Upper lobe of left lung (tissue), 6 donors: ENCODE data around the gene GRB7. TPM values are rescaled to one million over a fixed set of nuclear protein-coding genes. Genes with fewer than 3 reads are reported as not detected.

Source experiments
- ATAC-seq, 2 donors: fragments of 200-7000 bp; cut with Tn5 transposase; one replicate each; pipeline ENCODE4 v1.9.1; 2022; ENCODE audit warnings: mild to moderate bottlenecking in 2 of 2, moderate library complexity in 2 of 2; ENCODE audit not compliant: low FRiP score in 2 of 2
- DNase-seq, 2 donors: peaks; one replicate each; pipeline ENCODE4 v3.0.0-alpha.2; 2019 to 2020
- H3K27ac ChIP-seq, 4 donors: fragments of 200-600 bp; sonication (generic); one replicate each; pipeline ENCODE4 v1.5.1; 2016 to 2019
- H3K27me3 ChIP-seq, 4 donors: fragments of 200-600 bp; sonication (generic); one replicate each; pipeline ENCODE4 v1.5.1; 2017 to 2019
- H3K36me3 ChIP-seq, 4 donors: fragments of 200-600 bp; sonication (generic); one replicate each; pipeline ENCODE4 v1.5.1; 2016 to 2019
- H3K4me1 ChIP-seq, 4 donors: fragments of 200-600 bp; sonication (generic); one replicate each; pipeline ENCODE4 v1.5.1; 2018 to 2019
- H3K4me3 ChIP-seq, 4 donors: fragments of 200-600 bp; sonication (generic); one replicate each; pipeline ENCODE4 v1.5.1; 2017 to 2019; ENCODE audit warnings: mild to moderate bottlenecking in 2 of 4, moderate library complexity in 1 of 4
- H3K9me3 ChIP-seq, 4 donors: fragments of 200-600 bp; sonication (generic); one replicate each; pipeline ENCODE4 v1.5.1; 2018 to 2019
- EP300 ChIP-seq, 4 donors: sonication (generic); formaldehyde crosslinking; IDR thresholded peaks; one replicate each; pipeline ENCODE4 v1.5.1; 2017; ENCODE audit warnings: antibody characterized with exemption in 4 of 4, control low read depth in 2 of 4
- POLR2A ChIP-seq, 4 donors: fragments of 450-650 bp; IDR thresholded peaks; one replicate each; pipeline ENCODE4 v1.5.1; 2016 to 2017; ENCODE audit warnings: antibody characterized with exemption in 4 of 4, mild to moderate bottlenecking in 2 of 4
- POLR2AphosphoS5 ChIP-seq, 2 donors: sonication (generic); formaldehyde crosslinking; IDR thresholded peaks; one replicate each; pipeline ENCODE4 v1.5.1; 2017; ENCODE audit warnings: antibody characterized with exemption in 2 of 2
- WGBS, 2 donors: methylation state at CpG; one replicate each; pipeline ENCODE4 v1.1.5; 2017 to 2018; 5-methylcytosine and 5-hydroxymethylcytosine counted together
- total RNA-seq, 6 donors: library from RNA; depleted of rRNA in 4 of 6; stranded (reverse); fragments of >200 nt in 4 of 6; gene quantifications; one replicate each; pipeline versions ENCODE4 v1.1.0 to v1.2.1, GENCODE V29; 2016 to 2021
- TF ChIP-seq, protein P1 (sequence below), 6 experiments: fragments of 450-650 bp in 4 of 6; fragments of 200-600 bp in 2 of 6; sonication (generic) in 2 of 6; IDR thresholded peaks; one replicate each; pipeline ENCODE4 v1.5.1; 2016 to 2019; ENCODE audit warnings: antibody characterized with exemption in 6 of 6
- donor health status: DM: no; HTN: no; CAD: no; lungs with moderate emphysema.
- donor health status: DM: no; HTN: yes; CAD: no; lungs with severe emphysema.

Gene GRB7
- total RNA-seq, 6 donors from 2014 or later, result 19.9 to 82.8 (median 31.1) TPM

DNA sequence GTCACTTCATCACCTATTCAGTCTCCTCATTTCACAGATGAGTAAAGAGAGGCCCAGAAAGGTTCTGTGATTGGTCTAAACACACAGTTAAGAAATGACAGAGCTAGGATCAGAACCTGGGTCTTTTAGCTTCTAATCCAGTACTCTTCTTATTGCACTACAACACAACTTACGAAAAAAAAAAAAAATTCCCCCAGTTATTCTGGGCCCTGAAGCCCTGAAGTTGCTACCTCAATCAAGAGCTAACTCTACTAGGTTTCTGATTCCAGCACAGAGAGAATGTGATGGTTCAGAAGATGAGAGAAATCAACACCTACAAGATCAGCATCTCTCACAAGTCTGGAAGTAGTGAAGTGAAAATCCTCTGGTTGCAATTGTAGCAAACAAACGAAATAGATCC is 37.3 kb downstream of the GRB7 start:
- peak overlapping the region in 2 of 4 donors; percentile 0 to 30 for H3K27ac ChIP-seq
- ATAC-seq, result no peak
- H3K36me3 ChIP-seq, result no peaks in the 10 kb centered on the region
- 83 to 87% methylated on average over 2 of the region's 2 CpGs for WGBS, 2 donors
- DNase-seq, result no peak
- no peaks in the 10 kb centered on the region for H3K9me3 ChIP-seq
- peaks cover 0 to 7% (median 0%) of the 10 kb centered on the region in 4 donors for H3K4me1 ChIP-seq
- peak overlapping the region in 1 of 4 donors; percentile 27 for H3K4me3 ChIP-seq
- H3K27me3 ChIP-seq, result no peaks in the 10 kb centered on the region
- TF ChIP-seq, protein P1, sequence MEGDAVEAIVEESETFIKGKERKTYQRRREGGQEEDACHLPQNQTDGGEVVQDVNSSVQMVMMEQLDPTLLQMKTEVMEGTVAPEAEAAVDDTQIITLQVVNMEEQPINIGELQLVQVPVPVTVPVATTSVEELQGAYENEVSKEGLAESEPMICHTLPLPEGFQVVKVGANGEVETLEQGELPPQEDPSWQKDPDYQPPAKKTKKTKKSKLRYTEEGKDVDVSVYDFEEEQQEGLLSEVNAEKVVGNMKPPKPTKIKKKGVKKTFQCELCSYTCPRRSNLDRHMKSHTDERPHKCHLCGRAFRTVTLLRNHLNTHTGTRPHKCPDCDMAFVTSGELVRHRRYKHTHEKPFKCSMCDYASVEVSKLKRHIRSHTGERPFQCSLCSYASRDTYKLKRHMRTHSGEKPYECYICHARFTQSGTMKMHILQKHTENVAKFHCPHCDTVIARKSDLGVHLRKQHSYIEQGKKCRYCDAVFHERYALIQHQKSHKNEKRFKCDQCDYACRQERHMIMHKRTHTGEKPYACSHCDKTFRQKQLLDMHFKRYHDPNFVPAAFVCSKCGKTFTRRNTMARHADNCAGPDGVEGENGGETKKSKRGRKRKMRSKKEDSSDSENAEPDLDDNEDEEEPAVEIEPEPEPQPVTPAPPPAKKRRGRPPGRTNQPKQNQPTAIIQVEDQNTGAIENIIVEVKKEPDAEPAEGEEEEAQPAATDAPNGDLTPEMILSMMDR (IDR thresholded peaks at IDR 0.05), result no peak
- no peak for TF ChIP-seq EP300 (IDR thresholded peaks at IDR 0.05)
- no peak for TF ChIP-seq POLR2AphosphoS5 (IDR thresholded peaks at IDR 0.05)
- TF ChIP-seq POLR2A (IDR thresholded peaks at IDR 0.05), result no peak

DNA sequence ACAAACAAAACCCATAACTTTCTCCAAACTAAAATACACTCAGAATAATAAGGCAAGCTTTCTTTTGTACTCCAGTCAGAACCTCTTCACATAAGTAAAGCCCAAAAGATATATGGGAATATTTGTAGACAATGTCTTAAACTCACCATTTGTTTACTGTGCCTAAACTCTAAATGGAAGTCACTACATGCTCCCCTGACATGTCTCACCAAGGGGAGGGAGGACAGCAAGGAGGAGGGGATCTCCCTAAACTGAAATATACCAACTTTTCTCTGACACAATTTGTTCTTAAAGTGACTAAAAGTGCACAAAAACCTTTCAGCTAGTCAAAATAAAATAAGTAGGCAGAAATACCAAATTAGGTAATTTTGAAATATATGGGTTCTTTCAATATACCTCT is 38.5 kb downstream of the GRB7 start:
- DNase-seq (no peak), ATAC-seq (no peak)
- no peaks in the 10 kb centered on the region for H3K36me3 ChIP-seq
- TF ChIP-seq POLR2A (IDR thresholded peaks at IDR 0.05), result no peak
- TF ChIP-seq, protein P1 (IDR thresholded peaks at IDR 0.05), result no peak
- TF ChIP-seq POLR2AphosphoS5 (IDR thresholded peaks at IDR 0.05), result no peak
- no peak for TF ChIP-seq EP300 (IDR thresholded peaks at IDR 0.05)
- H3K27me3 ChIP-seq, result no peaks in the 10 kb centered on the region
- H3K27ac ChIP-seq, result peak overlapping the region in 2 of 4 donors; percentile 37 to 46
- H3K4me3 ChIP-seq, result peak overlapping the region in 3 of 4 donors; percentile 1 to 29 (median 27)
- peaks cover 0 to 13% (median 7%) of the 10 kb centered on the region in 4 donors for H3K4me1 ChIP-seq
- H3K9me3 ChIP-seq, result no peaks in the 10 kb centered on the region

DNA sequence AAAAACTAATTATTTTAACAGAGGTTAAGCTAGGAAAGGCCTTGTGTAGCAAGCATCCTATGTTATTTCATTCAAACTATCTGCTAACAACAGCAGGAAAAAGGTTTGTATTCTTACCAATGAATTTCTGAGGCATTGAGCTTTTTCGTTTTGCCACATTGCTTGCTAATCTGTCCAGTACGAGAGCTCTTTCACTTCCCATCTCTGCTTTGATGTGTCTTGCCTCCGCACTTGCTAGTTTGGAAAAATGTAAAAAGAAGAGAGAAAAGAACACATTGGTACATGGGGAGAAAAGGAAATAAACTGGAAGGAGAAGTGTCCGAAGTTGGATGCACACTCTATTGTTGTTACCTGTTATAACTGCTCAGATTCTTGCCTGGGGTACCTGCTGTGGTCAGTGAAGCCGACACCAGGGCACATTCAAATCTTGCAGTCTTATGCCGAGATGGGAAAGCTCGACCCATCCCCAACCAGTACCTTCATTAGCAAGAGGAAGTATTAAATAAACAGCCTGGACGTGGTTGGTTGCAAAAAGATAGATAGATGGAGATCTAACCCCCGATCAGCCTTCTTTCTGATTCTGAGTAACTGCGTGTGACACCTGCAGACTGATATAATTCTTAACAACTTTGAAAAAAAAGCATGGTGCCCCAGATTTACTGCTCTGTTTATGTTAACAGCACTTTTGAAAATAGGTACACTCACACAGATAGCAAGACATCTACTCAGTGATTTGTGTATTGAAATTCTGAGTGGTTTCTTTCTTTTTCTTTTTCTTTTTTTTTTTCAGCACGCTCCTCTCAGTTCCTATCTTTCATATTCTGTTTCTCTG is 40.0 kb downstream of the GRB7 start:
- DNase-seq, result no peak
- H3K36me3 ChIP-seq, result no peaks in the 10 kb centered on the region
- H3K27ac ChIP-seq, result peak overlapping the region; percentile 8 to 36 (median 29)
- ATAC-seq, result no peak
- WGBS, 2 donors, result 45 to 56% methylated on average over 11 of the region's 11 CpGs
- no peaks in the 10 kb centered on the region for H3K9me3 ChIP-seq
- peak overlapping the region in 3 of 4 donors; percentile 12 to 29 (median 27) for H3K4me3 ChIP-seq
- peaks cover 12 to 20% (median 17%) of the 10 kb centered on the region in 4 donors for H3K4me1 ChIP-seq
- TF ChIP-seq EP300 (IDR thresholded peaks at IDR 0.05) (no peak), POLR2A (IDR thresholded peaks at IDR 0.05) (peak in 1 of 4 donors; percentile 31)
- TF ChIP-seq, protein P1 (IDR thresholded peaks at IDR 0.05), result no peak
- no peaks in the 10 kb centered on the region for H3K27me3 ChIP-seq

DNA sequence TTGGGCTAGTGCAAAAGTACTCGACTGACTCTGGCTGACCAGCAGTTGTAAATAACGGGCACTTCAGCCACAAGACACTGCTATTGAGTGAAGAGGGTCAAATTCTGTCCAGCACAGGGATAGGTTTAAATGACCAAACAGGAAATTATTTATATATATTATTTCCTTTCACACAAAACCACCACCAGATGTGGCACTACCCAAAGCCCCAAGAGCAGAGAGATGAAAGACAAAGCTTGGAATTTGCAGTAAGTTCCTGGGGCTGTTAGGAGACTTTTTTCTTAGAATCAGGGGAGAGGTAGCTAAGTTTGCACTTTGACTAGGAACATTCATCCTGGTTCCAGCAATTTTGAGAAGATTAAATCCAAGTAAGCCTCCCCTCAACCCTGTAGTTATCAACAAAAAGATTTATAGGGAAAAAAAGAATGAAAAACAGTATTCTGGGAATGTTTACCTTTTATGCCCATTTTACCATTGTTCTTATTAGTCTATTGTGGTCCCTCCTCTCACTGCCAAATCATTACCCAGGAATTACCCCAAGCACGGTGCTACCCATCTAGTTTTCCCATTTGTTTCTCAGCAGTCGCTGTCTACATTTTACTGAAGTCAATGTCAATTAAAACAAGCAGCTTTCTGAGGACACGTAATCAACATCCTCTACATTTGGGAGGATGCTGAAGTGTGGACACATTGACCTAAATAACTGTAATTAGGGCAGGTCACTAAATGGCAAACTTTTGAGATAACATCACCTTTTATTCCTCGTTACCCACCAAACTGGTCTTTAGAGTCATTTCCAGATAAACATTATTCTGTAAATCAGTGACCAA is 43.5 kb downstream of the GRB7 start:
- no peaks in the 10 kb centered on the region for H3K9me3 ChIP-seq
- ATAC-seq, result no peak
- WGBS, 2 donors, result 35 to 41% methylated on average over 6 of the region's 6 CpGs
- H3K4me3 ChIP-seq, result no peak overlapping the region
- H3K27ac ChIP-seq, result peak overlapping the region in 1 of 4 donors; percentile 23
- no peak for DNase-seq
- TF ChIP-seq EP300 (IDR thresholded peaks at IDR 0.05) (no peak), POLR2A (IDR thresholded peaks at IDR 0.05) (no peak), POLR2AphosphoS5 (IDR thresholded peaks at IDR 0.05) (no peak)
- TF ChIP-seq, protein P1 (IDR thresholded peaks at IDR 0.05), result no peak
- peaks cover 16 to 27% (median 20%) of the 10 kb centered on the region in 4 donors for H3K4me1 ChIP-seq
- H3K27me3 ChIP-seq, result no peaks in the 10 kb centered on the region
- H3K36me3 ChIP-seq, result no peaks in the 10 kb centered on the region
